OCI-LY3 (cell line): Measurements from ENCODE around the gene MYH16.

Experiments
- H2AFZ ChIP-seq: fragments of 200-600, 300-600 bp; shearing (Covaris generic); 2 replicates; pipeline ENCODE4 v1.6.0; 2014; ENCODE audit warnings: antibody characterized with exemption, low read depth, low read length
- H3K27ac ChIP-seq: fragments of 200-600, 300-600 bp; sonication (generic); 2 replicates; pipeline ENCODE4 v1.5.1; 2014; ENCODE audit warnings: mild to moderate bottlenecking, low read length, moderate library complexity, mixed read lengths
- H3K27me3 ChIP-seq: fragments of 200-600, 300-600 bp; sonication (generic); 2 replicates; pipeline ENCODE4 v1.6.1; 2014; ENCODE audit warnings: low read depth, low read length, mixed read lengths
- H3K36me3 ChIP-seq: fragments of 200-600, 300-600 bp; sonication (generic); replicated peaks from 2 replicates; pipeline ENCODE3; 2014; ENCODE audit warnings: low read depth, low read length, mixed read lengths
- H3K4me1 ChIP-seq: fragments of 300-600, 200-600 bp; sonication (generic); 2 replicates; pipeline ENCODE4 v1.6.1; 2014; ENCODE audit warnings: low read length, mixed read lengths
- H3K4me2 ChIP-seq: fragments of 200-600, 300-600 bp; sonication (generic); 2 replicates; pipeline ENCODE4 v1.6.1; 2014; ENCODE audit warnings: low read length, mixed read lengths
- H3K4me3 ChIP-seq: fragments of 300-600, 200-600 bp; sonication (generic); 2 replicates; pipeline ENCODE4 v1.5.1; 2014; ENCODE audit warnings: antibody characterized with exemption, mild to moderate bottlenecking, low read length, moderate library complexity
- H3K79me2 ChIP-seq: fragments of 300-600, 200-600 bp; shearing (Covaris generic); 2 replicates; pipeline ENCODE4 v1.6.1; 2014; ENCODE audit warnings: mild to moderate bottlenecking, low read length, mixed read lengths
- H3K9ac ChIP-seq: fragments of 300-600, 200-600 bp; shearing (Covaris generic); 2 replicates; pipeline ENCODE4 v1.6.0; 2014; ENCODE audit warnings: mild to moderate bottlenecking, low read length, moderate library complexity
- H3K9me3 ChIP-seq: fragments of 200-600, 300-600 bp; shearing (Covaris generic); 2 replicates; pipeline ENCODE4 v1.6.1; 2014; ENCODE audit warnings: low read length, mixed read lengths; ENCODE audit not compliant: insufficient read depth
- H4K20me1 ChIP-seq: fragments of 200-600, 300-600 bp; sonication (generic); 2 replicates; pipeline ENCODE4 v1.6.1; 2016; ENCODE audit warnings: low read length, mixed read lengths; ENCODE audit not compliant: insufficient read depth
- EZH2phosphoT487 ChIP-seq: fragments of 200-600 bp; shearing (Covaris generic); IDR thresholded peaks from 2 replicates; pipeline ENCODE4 v1.6.1; 2018; ENCODE audit warnings: antibody characterized with exemption, mixed run types, low read depth
- TF ChIP-seq, protein P1 (sequence below): fragments of 200-600, 300-600 bp; sonication (generic); IDR thresholded peaks from 2 replicates; pipeline ENCODE4 v1.5.1; 2014; ENCODE audit warnings: antibody characterized with exemption, low read length, low read depth

MYH16 gene

DNA sequence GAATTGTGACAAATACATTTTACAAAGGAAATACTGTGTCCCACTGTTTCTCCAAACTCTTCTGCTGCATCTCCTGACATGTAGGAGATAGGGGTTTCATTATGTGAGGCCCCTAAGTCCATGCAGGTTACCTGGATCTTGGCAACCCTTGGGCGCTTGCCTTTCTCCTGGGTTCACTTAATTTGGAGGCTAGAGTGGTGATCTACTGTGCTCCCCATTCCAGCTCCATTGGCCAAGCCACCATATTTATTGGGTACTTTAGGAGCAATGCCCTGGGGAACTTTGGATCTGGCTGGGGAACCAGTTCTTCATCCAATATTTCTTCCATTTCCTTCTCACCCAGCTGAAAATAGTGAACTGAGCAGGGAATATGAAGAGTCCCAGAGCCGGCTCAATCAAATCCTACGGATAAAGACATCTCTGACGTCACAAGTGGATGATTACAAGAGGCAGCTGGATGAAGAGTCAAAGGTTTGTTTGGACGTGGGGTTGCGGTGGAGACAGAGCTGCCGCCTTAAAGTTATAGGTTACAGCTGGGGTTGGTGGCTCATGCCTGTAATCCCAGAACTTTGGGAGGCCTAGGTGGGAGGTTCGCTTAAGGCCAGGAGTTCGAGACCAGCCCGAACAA is 18.5 kb downstream of the MYH16 start:
- Histone ChIP-seq H4K20me1 (no peaks in the 10 kb centered on the region), H3K36me3 (no peaks in the 10 kb centered on the region), H3K9ac (no peak overlapping the region), H3K4me2 (no peak overlapping the region), H2AFZ (no peak overlapping the region), H3K27ac (no peak overlapping the region), H3K4me1 (no peaks in the 10 kb centered on the region), H3K4me3 (no peak overlapping the region), H3K9me3 (no peaks in the 10 kb centered on the region), H3K27me3 (no peaks in the 10 kb centered on the region), H3K79me2 (no peaks in the 10 kb centered on the region)
- no peak for TF ChIP-seq EZH2phosphoT487
- TF ChIP-seq, protein P1, sequence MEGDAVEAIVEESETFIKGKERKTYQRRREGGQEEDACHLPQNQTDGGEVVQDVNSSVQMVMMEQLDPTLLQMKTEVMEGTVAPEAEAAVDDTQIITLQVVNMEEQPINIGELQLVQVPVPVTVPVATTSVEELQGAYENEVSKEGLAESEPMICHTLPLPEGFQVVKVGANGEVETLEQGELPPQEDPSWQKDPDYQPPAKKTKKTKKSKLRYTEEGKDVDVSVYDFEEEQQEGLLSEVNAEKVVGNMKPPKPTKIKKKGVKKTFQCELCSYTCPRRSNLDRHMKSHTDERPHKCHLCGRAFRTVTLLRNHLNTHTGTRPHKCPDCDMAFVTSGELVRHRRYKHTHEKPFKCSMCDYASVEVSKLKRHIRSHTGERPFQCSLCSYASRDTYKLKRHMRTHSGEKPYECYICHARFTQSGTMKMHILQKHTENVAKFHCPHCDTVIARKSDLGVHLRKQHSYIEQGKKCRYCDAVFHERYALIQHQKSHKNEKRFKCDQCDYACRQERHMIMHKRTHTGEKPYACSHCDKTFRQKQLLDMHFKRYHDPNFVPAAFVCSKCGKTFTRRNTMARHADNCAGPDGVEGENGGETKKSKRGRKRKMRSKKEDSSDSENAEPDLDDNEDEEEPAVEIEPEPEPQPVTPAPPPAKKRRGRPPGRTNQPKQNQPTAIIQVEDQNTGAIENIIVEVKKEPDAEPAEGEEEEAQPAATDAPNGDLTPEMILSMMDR: no peak

DNA sequence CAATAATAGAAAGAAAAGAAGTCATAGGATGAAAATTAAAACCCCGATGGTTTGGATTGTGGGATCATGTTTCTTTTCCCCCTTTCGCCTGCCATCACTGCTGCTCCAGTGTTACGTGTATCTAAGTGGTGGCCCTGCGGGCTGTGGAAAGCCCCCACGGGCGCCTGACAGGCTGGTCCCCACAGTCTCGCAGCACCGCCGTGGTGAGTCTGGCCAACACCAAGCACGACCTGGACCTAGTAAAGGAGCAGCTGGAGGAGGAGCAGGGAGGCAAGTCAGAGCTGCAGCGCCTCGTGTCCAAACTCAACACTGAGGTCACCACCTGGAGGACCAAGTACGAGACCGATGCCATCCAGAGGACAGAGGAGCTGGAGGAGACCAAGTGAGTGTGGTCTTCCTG is 19.5 kb downstream of the MYH16 start:
- H3K27ac ChIP-seq: no peak overlapping the region
- H2AFZ ChIP-seq: no peak overlapping the region
- no peak overlapping the region for H3K9ac ChIP-seq
- H3K79me2 ChIP-seq: no peaks in the 10 kb centered on the region
- H3K36me3 ChIP-seq: no peaks in the 10 kb centered on the region
- no peak for TF ChIP-seq EZH2phosphoT487
- H3K4me1 ChIP-seq: no peaks in the 10 kb centered on the region
- H3K9me3 ChIP-seq: no peaks in the 10 kb centered on the region
- no peaks in the 10 kb centered on the region for H3K27me3 ChIP-seq
- H3K4me3 ChIP-seq: no peak overlapping the region
- no peaks in the 10 kb centered on the region for H4K20me1 ChIP-seq
- no peak overlapping the region for H3K4me2 ChIP-seq

DNA sequence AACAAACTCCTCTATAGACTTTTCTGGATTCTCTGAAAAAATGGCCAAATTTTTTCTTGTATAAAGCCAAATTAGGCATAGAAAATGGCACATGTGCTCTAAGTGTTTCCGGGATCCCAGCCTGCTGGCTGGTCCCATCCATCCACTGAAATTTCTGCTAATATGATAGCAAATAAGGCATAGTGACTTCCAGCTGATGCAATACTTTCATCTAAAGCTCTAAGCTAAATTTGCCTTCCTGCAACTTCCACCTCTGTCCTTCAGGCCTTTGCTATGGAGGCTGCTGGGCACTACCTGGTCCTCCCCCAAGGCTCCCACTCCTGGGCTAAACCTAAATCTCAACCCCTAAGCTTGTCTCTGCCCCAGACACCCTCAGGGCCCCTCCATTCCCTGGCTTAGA is 20.5 kb downstream of the MYH16 start:
- Histone ChIP-seq H3K4me1 (no peaks in the 10 kb centered on the region), H3K9ac (no peak overlapping the region), H3K36me3 (no peaks in the 10 kb centered on the region), H3K9me3 (no peaks in the 10 kb centered on the region), H2AFZ (no peak overlapping the region), H4K20me1 (no peaks in the 10 kb centered on the region), H3K4me2 (no peak overlapping the region), H3K27me3 (no peaks in the 10 kb centered on the region), H3K79me2 (no peaks in the 10 kb centered on the region), H3K4me3 (no peak overlapping the region), H3K27ac (no peak overlapping the region)
- TF ChIP-seq EZH2phosphoT487: no peak
- TF ChIP-seq, protein P1: no peak

DNA sequence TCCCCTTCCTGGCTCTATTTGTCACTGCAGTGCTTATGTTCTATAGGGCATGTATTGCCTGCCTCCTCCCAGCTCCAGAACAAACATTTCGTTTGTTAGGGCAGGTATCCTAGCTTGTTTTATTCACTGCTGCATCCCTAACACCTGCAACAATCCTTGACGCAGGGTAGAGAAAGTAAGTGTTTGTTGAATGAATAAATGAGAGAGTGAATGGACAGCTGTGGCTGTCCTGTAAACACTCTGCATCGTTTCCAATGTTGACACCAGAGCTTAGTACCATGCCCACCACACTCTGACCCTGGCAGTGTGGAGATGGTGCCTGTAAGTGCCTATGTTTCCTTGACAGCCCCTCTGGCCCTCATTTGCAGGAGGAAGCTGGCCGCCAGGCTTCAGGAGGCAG is 21.0 kb downstream of the MYH16 start:
- H3K4me2 ChIP-seq: no peak overlapping the region
- H3K9ac ChIP-seq: no peak overlapping the region
- no peak for TF ChIP-seq EZH2phosphoT487
- TF ChIP-seq, protein P1: no peak
- H3K79me2 ChIP-seq: no peaks in the 10 kb centered on the region
- no peaks in the 10 kb centered on the region for H3K36me3 ChIP-seq
- no peaks in the 10 kb centered on the region for H4K20me1 ChIP-seq
- H3K9me3 ChIP-seq: no peaks in the 10 kb centered on the region
- H2AFZ ChIP-seq: no peak overlapping the region
- no peak overlapping the region for H3K4me3 ChIP-seq
- H3K27ac ChIP-seq: no peak overlapping the region
- no peaks in the 10 kb centered on the region for H3K4me1 ChIP-seq
- no peaks in the 10 kb centered on the region for H3K27me3 ChIP-seq

DNA sequence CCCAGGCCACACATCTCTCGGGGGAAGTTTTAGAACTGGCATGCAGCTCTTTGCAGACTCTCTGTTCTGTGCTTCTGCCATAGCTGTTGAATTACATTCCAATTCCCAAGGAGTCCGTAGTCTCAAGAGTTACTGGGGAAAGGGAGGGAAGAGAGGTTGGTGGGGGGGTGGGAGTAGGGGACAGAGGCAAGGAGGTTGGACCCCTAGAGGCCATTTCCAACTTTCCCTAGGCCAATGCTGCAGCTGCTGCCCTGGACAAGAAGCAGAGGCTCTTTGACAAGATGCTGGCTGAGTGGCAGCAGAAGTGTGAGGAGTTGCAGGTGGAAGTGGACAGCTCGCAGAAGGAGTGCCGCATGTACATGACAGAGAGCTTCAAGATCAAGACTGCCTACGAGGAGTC is 23.8 kb downstream of the MYH16 start:
- no peak overlapping the region for H3K4me2 ChIP-seq
- TF ChIP-seq, protein P1: no peak
- no peak for TF ChIP-seq EZH2phosphoT487
- no peaks in the 10 kb centered on the region for H3K79me2 ChIP-seq
- no peak overlapping the region for H3K4me3 ChIP-seq
- H3K27ac ChIP-seq: no peak overlapping the region
- H3K4me1 ChIP-seq: no peaks in the 10 kb centered on the region
- no peak overlapping the region for H3K9ac ChIP-seq
- H3K36me3 ChIP-seq: no peaks in the 10 kb centered on the region
- H3K9me3 ChIP-seq: no peaks in the 10 kb centered on the region
- H4K20me1 ChIP-seq: no peaks in the 10 kb centered on the region
- no peak overlapping the region for H2AFZ ChIP-seq
- no peaks in the 10 kb centered on the region for H3K27me3 ChIP-seq
